Measurements from ENCODE around the gene NHEJ1. TPM values are rescaled to one million over a fixed set of nuclear protein-coding genes. Genes with fewer than 3 reads are reported as not detected.

The NHEJ1 gene
- total RNA-seq, 4 donors from 2014 or later, result 50.5 to 90.2 (median 65.3) TPM

DNA sequence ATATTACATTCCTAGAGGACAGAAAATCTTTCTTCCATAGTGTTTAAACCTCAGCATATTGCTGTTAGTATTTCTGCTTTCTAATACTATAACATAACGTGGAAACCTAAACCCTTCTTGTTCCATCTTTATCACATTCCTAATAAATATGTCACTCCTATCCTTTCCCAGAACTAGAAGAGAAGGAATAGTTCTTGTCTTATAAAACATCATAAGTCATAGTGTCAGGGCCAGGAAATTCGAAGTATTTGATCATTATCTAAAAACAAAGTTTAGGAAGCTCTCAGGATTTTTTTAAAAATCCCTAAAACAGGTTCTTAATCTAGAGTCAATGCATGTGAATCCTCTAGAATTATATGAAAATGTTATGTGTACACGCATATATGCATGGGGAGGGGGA is 2.0 kb downstream of the NHEJ1 start:
- H3K27ac ChIP-seq, result no peak overlapping the region
- no peaks in the 10 kb centered on the region for H3K27me3 ChIP-seq
- H3K9me3 ChIP-seq, result no peaks in the 10 kb centered on the region
- intact Hi-C loops (cut with DNase I; ENCODE audit: low total_unique reads), result loop anchor here (5.0 kb wide), 1 partner anchor 101 kb away; no protein-coding TSS in a partner anchor
- peaks cover 4 to 14% (median 7%) of the 10 kb centered on the region in 4 donors for H3K4me1 ChIP-seq
- no peak for DNase-seq
- peaks cover 0 to 21% (median 4%) of the 10 kb centered on the region in 4 donors for H3K36me3 ChIP-seq
- 89 to 92% methylated on average over 3 of the region's 3 CpGs for WGBS, 2 donors (ENCODE audit: low coverage in 1 of 2)
- TF ChIP-seq POLR2AphosphoS5 (IDR thresholded peaks at IDR 0.05) (no peak), EP300 (IDR thresholded peaks at IDR 0.05; ENCODE audit: low read depth) (no peak), POLR2A (IDR thresholded peaks at IDR 0.05) (no peak)
- TF ChIP-seq, protein P1, sequence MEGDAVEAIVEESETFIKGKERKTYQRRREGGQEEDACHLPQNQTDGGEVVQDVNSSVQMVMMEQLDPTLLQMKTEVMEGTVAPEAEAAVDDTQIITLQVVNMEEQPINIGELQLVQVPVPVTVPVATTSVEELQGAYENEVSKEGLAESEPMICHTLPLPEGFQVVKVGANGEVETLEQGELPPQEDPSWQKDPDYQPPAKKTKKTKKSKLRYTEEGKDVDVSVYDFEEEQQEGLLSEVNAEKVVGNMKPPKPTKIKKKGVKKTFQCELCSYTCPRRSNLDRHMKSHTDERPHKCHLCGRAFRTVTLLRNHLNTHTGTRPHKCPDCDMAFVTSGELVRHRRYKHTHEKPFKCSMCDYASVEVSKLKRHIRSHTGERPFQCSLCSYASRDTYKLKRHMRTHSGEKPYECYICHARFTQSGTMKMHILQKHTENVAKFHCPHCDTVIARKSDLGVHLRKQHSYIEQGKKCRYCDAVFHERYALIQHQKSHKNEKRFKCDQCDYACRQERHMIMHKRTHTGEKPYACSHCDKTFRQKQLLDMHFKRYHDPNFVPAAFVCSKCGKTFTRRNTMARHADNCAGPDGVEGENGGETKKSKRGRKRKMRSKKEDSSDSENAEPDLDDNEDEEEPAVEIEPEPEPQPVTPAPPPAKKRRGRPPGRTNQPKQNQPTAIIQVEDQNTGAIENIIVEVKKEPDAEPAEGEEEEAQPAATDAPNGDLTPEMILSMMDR (IDR thresholded peaks at IDR 0.05), result no peak
- no peak overlapping the region for H3K4me3 ChIP-seq
- in situ Hi-C loops (cut with MboI; ENCODE audit: low pct_ligation_motif_present in 1 of 4, low pct_unique_long_range_greater_than_20kb in 1 of 4, low sequenced_read_pairs in 3 of 4), result loop anchor here in 3 of 4 donors (10.0 to 25.0 kb wide), 3 partner anchors 129 to 146 kb away; partner anchors contain the start of genes DNAJB2 (in 1 of the 3) and PTPRN (in 1 of the 3)

GRCh38 chr2:219158025-219158424 is 2.6 kb downstream of the NHEJ1 start:
- WGBS, 2 donors (ENCODE audit: low coverage in 1 of 2), result 83% methylated on average over 4 of the region's 4 CpGs; no CpG with 5 or more reads in 1 of the 2 donors
- peaks cover 0 to 21% (median 4%) of the 10 kb centered on the region in 4 donors for H3K36me3 ChIP-seq
- intact Hi-C loops (cut with DNase I; ENCODE audit: low total_unique reads), result loop anchor here (5.0 kb wide), 1 partner anchor 101 kb away; no protein-coding TSS in a partner anchor
- H3K4me3 ChIP-seq, result no peak overlapping the region
- TF ChIP-seq POLR2AphosphoS5 (IDR thresholded peaks at IDR 0.05) (no peak), POLR2A (IDR thresholded peaks at IDR 0.05) (no peak), EP300 (IDR thresholded peaks at IDR 0.05; ENCODE audit: low read depth) (no peak)
- TF ChIP-seq, protein P1 (IDR thresholded peaks at IDR 0.05), result no peak
- H3K4me1 ChIP-seq, result peaks cover 4 to 14% (median 7%) of the 10 kb centered on the region in 4 donors
- no peaks in the 10 kb centered on the region for H3K9me3 ChIP-seq
- DNase-seq, result no peak
- H3K27ac ChIP-seq, result no peak overlapping the region
- H3K27me3 ChIP-seq, result no peaks in the 10 kb centered on the region
- in situ Hi-C loops (cut with MboI; ENCODE audit: low pct_ligation_motif_present in 1 of 4, low pct_unique_long_range_greater_than_20kb in 1 of 4, low sequenced_read_pairs in 3 of 4), result loop anchor here in 3 of 4 donors (10.0 to 25.0 kb wide), 3 partner anchors 129 to 147 kb away; partner anchors contain the start of genes DNAJB2 (in 1 of the 3) and PTPRN (in 1 of the 3)

GRCh38 chr2:219157396-219157795 is 3.2 kb downstream of the NHEJ1 start:
- Histone ChIP-seq H3K4me1 (peaks cover 4 to 14% (median 7%) of the 10 kb centered on the region in 4 donors), H3K36me3 (peaks cover 0 to 21% (median 4%) of the 10 kb centered on the region in 4 donors), H3K4me3 (no peak overlapping the region), H3K27me3 (no peaks in the 10 kb centered on the region), H3K9me3 (no peaks in the 10 kb centered on the region), H3K27ac (no peak overlapping the region)
- 77 to 90% methylated on average over 6 to 8 of the region's 8 CpGs for WGBS, 2 donors (ENCODE audit: low coverage in 1 of 2)
- no peak for TF ChIP-seq POLR2AphosphoS5 (IDR thresholded peaks at IDR 0.05)
- no peak for DNase-seq
- intact Hi-C loops (cut with DNase I; ENCODE audit: low total_unique reads), result loop anchor here (5.0 kb wide), 1 partner anchor 100 kb away; no protein-coding TSS in a partner anchor
- in situ Hi-C loops (cut with MboI; ENCODE audit: low pct_ligation_motif_present in 1 of 4, low pct_unique_long_range_greater_than_20kb in 1 of 4, low sequenced_read_pairs in 3 of 4), result loop anchor here in 3 of 4 donors (10.0 to 25.0 kb wide), 3 partner anchors 130 to 147 kb away; partner anchors contain the start of genes DNAJB2 (in 1 of the 3) and PTPRN (in 1 of the 3)

GRCh38 chr2:219155054-219155644 is 5.5 kb downstream of the NHEJ1 start:
- Histone ChIP-seq H3K27ac (no peak overlapping the region), H3K36me3 (peaks cover 0 to 21% (median 4%) of the 10 kb centered on the region in 4 donors), H3K9me3 (no peaks in the 10 kb centered on the region), H3K4me3 (no peak overlapping the region), H3K27me3 (no peaks in the 10 kb centered on the region), H3K4me1 (peaks cover 4 to 6% (median 4%) of the 10 kb centered on the region in 4 donors)
- DNase-seq, result peak; percentile 25
- intact Hi-C loops (cut with DNase I; ENCODE audit: low total_unique reads) (loop anchor here (5.0 kb wide), 1 partner anchor 98 kb away; no protein-coding TSS in a partner anchor), in situ Hi-C loops (cut with MboI; ENCODE audit: low pct_ligation_motif_present in 1 of 4, low pct_unique_long_range_greater_than_20kb in 1 of 4, low sequenced_read_pairs in 3 of 4) (loop anchor here in 3 of 4 donors (10.0 to 25.0 kb wide), 3 partner anchors 130 to 150 kb away; partner anchors contain the start of genes DNAJB2 (in 1 of the 3) and PTPRN (in 1 of the 3))
- TF ChIP-seq POLR2AphosphoS5 (IDR thresholded peaks at IDR 0.05) (no peak), POLR2A (IDR thresholded peaks at IDR 0.05) (no peak)
- TF ChIP-seq, protein P1 (IDR thresholded peaks at IDR 0.05), result peak; percentile 56 to 88 (median 64)
- 10 to 12% methylated on average over 4 of the region's 4 CpGs for WGBS, 2 donors (ENCODE audit: low coverage in 1 of 2)

All from transverse colon (tissue), 4 donors.